ENCODE measurements around the gene CXCR6. TPM values are rescaled to one million over a fixed set of nuclear protein-coding genes. Genes with fewer than 3 reads are reported as not detected.

Gene CXCR6
- total and polyA plus RNA-seq, 8 donors: 0.08 to 0.89 (median 0.35) TPM; not detected in 1

DNA sequence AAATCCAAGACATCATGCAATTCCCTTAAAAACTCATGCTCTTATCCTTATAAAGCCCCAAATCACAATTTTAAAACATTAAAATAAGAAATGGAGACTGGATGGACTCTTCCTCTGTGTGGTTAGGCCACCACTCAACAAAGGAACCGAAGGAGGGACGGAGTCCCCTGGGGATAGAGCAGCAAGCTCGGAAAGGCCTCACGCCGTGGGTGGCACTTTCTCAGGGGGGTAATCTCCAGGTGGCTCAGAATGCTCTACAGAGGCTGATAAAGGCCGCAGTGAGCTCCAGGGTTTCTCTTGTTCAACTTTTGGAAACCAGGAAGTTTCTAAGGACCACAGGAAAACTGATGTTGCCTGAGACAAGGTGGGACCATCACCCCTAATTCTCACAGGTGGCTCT lies 33.7 kb upstream of the CXCR6 start:
- DNase-seq (peak in 1 of 6 donors; percentile 6), ATAC-seq (no peak), FAIRE-seq (no peak)
- WGBS, 2 donors: 85 to 90% methylated on average over 6 of the region's 6 CpGs
- no peaks in the 10 kb centered on the region for H3K36me3 ChIP-seq
- intact Hi-C loops (cut with DNase I): no loop called here
- H3K27ac ChIP-seq: no peak overlapping the region
- H3K27me3 ChIP-seq: no peaks in the 10 kb centered on the region
- no peaks in the 10 kb centered on the region for H3K9me3 ChIP-seq
- TF ChIP-seq, protein P1, sequence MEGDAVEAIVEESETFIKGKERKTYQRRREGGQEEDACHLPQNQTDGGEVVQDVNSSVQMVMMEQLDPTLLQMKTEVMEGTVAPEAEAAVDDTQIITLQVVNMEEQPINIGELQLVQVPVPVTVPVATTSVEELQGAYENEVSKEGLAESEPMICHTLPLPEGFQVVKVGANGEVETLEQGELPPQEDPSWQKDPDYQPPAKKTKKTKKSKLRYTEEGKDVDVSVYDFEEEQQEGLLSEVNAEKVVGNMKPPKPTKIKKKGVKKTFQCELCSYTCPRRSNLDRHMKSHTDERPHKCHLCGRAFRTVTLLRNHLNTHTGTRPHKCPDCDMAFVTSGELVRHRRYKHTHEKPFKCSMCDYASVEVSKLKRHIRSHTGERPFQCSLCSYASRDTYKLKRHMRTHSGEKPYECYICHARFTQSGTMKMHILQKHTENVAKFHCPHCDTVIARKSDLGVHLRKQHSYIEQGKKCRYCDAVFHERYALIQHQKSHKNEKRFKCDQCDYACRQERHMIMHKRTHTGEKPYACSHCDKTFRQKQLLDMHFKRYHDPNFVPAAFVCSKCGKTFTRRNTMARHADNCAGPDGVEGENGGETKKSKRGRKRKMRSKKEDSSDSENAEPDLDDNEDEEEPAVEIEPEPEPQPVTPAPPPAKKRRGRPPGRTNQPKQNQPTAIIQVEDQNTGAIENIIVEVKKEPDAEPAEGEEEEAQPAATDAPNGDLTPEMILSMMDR (IDR thresholded peaks at IDR 0.05): no peak
- no peak overlapping the region for H3K4me3 ChIP-seq
- no peaks in the 10 kb centered on the region for H3K4me1 ChIP-seq

DNA sequence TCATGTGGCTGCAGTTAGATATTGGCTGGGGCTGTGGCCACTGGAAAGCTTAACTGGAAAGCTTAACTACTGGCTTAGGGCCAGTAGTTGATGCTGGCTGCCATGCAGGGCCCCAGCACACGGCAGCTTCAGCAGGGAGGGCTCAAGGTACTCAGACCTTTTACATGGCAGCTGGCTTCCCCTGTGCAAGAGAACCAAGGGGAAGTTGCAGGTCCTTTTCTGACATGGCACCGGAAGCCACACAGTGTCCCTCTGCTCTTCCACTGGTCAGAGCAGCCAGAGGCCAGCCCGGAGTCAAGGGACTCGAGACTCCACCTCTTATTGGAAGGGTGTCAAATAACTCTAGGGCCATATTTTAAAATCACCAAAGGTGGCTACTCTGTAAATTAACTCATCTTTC lies 32.4 kb upstream of the CXCR6 start:
- Histone ChIP-seq H3K27me3 (no peaks in the 10 kb centered on the region), H3K9me3 (no peaks in the 10 kb centered on the region), H3K27ac (no peak overlapping the region), H3K4me3 (no peak overlapping the region), H3K4me1 (no peaks in the 10 kb centered on the region), H3K36me3 (no peaks in the 10 kb centered on the region)
- intact Hi-C loops (cut with DNase I): no loop called here
- FAIRE-seq: no peak
- TF ChIP-seq, protein P1 (IDR thresholded peaks at IDR 0.05): no peak
- WGBS, 2 donors: 74 to 78% methylated on average over 4 of the region's 4 CpGs
- no peak for DNase-seq
- no peak for ATAC-seq

DNA sequence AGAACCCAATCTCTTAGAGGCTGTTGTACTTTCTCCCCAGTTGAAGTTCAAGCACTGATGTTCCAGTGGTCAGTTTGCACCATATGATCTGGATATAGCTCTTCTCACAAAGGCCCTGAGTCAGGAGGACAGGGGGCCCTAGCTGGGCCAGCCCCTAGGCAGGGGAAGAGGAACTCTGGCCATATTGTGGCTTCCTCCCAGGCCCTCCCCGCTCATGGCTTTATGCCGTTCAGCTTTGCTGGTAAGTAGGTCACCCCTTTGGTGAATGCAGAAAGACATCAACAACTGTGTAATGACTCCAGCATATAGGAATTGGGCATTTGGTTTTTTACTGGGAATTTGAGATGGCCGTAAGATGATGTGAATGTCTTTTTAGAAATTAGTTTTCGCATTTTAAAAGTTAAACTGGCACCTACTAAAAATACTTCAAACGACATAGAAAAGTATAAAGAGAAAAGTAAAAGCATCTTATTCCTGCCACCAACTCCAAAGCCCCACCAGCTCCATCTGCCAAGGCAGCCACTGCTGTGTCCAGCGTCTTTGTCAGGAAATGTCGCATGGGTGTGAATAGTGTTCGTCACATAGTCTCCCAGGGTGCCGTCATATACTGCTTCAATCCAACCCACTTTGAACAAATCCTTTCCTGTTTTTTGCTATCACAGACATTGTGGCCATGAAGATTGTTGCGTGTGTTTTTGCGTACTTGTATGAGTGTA lies 31.6 kb upstream of the CXCR6 start:
- Histone ChIP-seq H3K4me1 (no peaks in the 10 kb centered on the region), H3K4me3 (no peak overlapping the region), H3K9me3 (no peaks in the 10 kb centered on the region), H3K27ac (no peak overlapping the region), H3K36me3 (no peaks in the 10 kb centered on the region), H3K27me3 (no peaks in the 10 kb centered on the region)
- FAIRE-seq: no peak
- ATAC-seq: no peak
- intact Hi-C loops (cut with DNase I): no loop called here
- TF ChIP-seq, protein P1 (IDR thresholded peaks at IDR 0.05): no peak
- WGBS, 2 donors: 96 to 97% methylated on average over 11 of the region's 11 CpGs
- no peak for DNase-seq

DNA sequence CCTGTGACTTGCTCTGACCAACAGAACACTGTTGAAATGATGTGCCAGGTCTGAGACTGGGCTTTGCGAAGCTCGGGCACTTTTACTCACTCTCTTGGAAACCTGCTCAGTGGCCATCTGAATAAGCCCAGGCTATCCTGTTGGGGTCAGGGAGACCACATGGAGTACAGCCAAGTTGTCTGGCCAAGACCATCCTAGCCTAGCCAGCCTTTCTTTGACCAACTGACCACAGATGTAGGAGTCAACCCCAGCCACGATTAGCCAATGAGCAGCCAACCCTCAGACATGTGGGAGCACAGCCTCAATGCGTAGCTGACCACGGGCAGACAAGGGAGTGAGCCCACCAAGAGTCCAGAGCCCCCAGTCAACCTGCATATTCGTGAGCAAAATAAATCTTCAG lies 30.8 kb upstream of the CXCR6 start:
- TF ChIP-seq, protein P1 (IDR thresholded peaks at IDR 0.05): no peak
- ATAC-seq: no peak
- FAIRE-seq: no peak
- H3K27ac ChIP-seq: no peak overlapping the region
- H3K36me3 ChIP-seq: no peaks in the 10 kb centered on the region
- no peaks in the 10 kb centered on the region for H3K27me3 ChIP-seq
- intact Hi-C loops (cut with DNase I): no loop called here
- H3K9me3 ChIP-seq: no peaks in the 10 kb centered on the region
- peak in 1 of 6 donors; percentile 18 for DNase-seq
- H3K4me1 ChIP-seq: no peaks in the 10 kb centered on the region
- 88 to 90% methylated on average over 6 of the region's 6 CpGs for WGBS, 2 donors
- H3K4me3 ChIP-seq: no peak overlapping the region

- DNase-seq: peak in 1 of 6 donors; percentile 20
- Histone ChIP-seq H3K9me3 (no peaks in the 10 kb centered on the region), H3K36me3 (peaks cover 0 to 10% (median 0%) of the 10 kb centered on the region in 3 donors), H3K4me3 (no peak overlapping the region), H3K4me1 (no peaks in the 10 kb centered on the region), H3K27me3 (no peaks in the 10 kb centered on the region), H3K27ac (no peak overlapping the region)
- no peak for FAIRE-seq
- intact Hi-C loops (cut with DNase I): no loop called here
- TF ChIP-seq, protein P1 (IDR thresholded peaks at IDR 0.05): no peak
- ATAC-seq: no peak
- WGBS, 2 donors: 87 to 95% methylated on average over 7 of the region's 7 CpGs
Observed at GRCh38 chr3:45914362-45915058, 28.8 kb upstream of the CXCR6 start.

All from pancreas (tissue), 10 donors.